ENCODE results near the gene ANKRD6. TPM values are rescaled to one million over a fixed set of nuclear protein-coding genes. Genes with fewer than 3 reads are reported as not detected.
A peak's percentile ranks its signal among the peaks of the same experiment; 100 is the strongest.

The ANKRD6 gene
- total and polyA plus RNA-seq, 2 donors (not counting 3 experiments of a cell fraction or from before 2014, with no cell fraction given): 3.4 to 9.6 TPM

DNA sequence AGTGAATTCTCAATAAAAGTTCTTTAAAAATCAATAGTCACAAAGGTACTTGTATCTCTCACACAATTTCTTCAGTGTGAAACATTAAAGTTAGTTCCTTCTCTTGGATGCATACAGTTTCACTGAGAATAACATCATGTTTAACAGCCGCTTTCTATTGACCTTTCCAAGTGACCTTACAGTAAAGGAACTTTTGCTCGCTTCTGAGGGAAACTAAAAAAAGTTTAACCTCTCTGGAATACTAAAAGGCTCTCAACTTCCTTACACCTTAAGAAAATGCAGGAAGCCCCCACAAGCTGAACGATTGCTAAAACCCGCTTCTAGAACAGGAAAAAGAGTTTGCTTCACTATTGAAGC, 22.2 kb upstream of the ANKRD6 start:
- Histone ChIP-seq H3K4me1 (ENCODE audit: control insufficient read depth, extremely low read depth, insufficient read depth, low read length) (peaks cover 8% of the 10 kb centered on the region), H3K79me2 (ENCODE audit: control insufficient read depth, insufficient read depth, low read length) (no peaks in the 10 kb centered on the region), H3K9me1 (replicated peaks; ENCODE audit: control insufficient read depth, extremely low read depth, insufficient read depth, low read length) (no peaks in the 10 kb centered on the region), H3K36me3 (ENCODE audit: control insufficient read depth in 2 of 2, extremely low read depth in 1 of 2, insufficient read depth in 2 of 2, low read length in 2 of 2) (no peaks in the 10 kb centered on the region), H3K4me3 (replicated peaks in 1 of 3; ENCODE audit: insufficient read depth in 1 of 3, low read depth in 1 of 3, low read length in 3 of 3) (peak overlapping the region in 1 of 3 experiments; percentile 26), H4K20me1 (replicated peaks; ENCODE audit: control insufficient read depth, extremely low read depth, insufficient read depth, low read length) (no peaks in the 10 kb centered on the region), H3K27me3 (ENCODE audit: control insufficient read depth in 2 of 2, insufficient read depth in 2 of 2, low read length in 2 of 2) (peaks cover 52 to 54% of the 10 kb centered on the region in 2 experiments), H2AFZ (ENCODE audit: low read depth, low read length) (no peak overlapping the region), H3K27ac (ENCODE audit: insufficient read depth, low read depth, low read length) (no peak overlapping the region), H3K4me2 (ENCODE audit: insufficient read depth, low read length) (peak overlapping the region; percentile 34), H3K9ac (replicated peaks; ENCODE audit: extremely low read depth, insufficient read depth, low read length) (no peak overlapping the region), H3K9me3 (replicated peaks; ENCODE audit: control insufficient read depth, insufficient read depth, low read length) (no peaks in the 10 kb centered on the region)
- dilution Hi-C loops (cut with MboI; ENCODE audit: extremely low pct_ligation_motif_present, low sequenced_read_pairs) (no loop called here), intact Hi-C loops (cut with micrococcal nuclease) (loop anchor here (1.0 kb wide), 1 partner anchor 38 kb away; no protein-coding TSS in a partner anchor)
- POLR2A ChIA-PET: interaction anchor here (0.6 kb wide), 1 partner anchor 90 kb away, joined by 10 read pairs; no protein-coding TSS in a partner anchor
- TF ChIP-seq JUN (IDR thresholded peaks at IDR 0.05; ENCODE audit: borderline replicate concordance, insufficient read depth, insufficient read length, low read depth) (no peak), EZH2 (IDR thresholded peaks at IDR 0.05; ENCODE audit: borderline replicate concordance, low read depth, low read length, severe bottlenecking) (no peak), MYC (IDR thresholded peaks at IDR 0.05; ENCODE audit: low read depth, low read length) (no peak), MAX (IDR thresholded peaks at IDR 0.05; ENCODE audit: insufficient read depth, insufficient read length) (no peak), GATA2 (IDR thresholded peaks at IDR 0.05; ENCODE audit: insufficient read depth, insufficient read length, low read depth, low read length) (no peak), POLR2A (IDR thresholded peaks at IDR 0.05; ENCODE audit: low read depth, low read length) (no peak), POLR2AphosphoS5 (IDR thresholded peaks at IDR 0.05; ENCODE audit: insufficient read depth, low read depth, low read length) (no peak), FOS (IDR thresholded peaks at IDR 0.05; ENCODE audit: borderline replicate concordance, insufficient read depth, low read length) (no peak)
- TF ChIP-seq, protein P1, sequence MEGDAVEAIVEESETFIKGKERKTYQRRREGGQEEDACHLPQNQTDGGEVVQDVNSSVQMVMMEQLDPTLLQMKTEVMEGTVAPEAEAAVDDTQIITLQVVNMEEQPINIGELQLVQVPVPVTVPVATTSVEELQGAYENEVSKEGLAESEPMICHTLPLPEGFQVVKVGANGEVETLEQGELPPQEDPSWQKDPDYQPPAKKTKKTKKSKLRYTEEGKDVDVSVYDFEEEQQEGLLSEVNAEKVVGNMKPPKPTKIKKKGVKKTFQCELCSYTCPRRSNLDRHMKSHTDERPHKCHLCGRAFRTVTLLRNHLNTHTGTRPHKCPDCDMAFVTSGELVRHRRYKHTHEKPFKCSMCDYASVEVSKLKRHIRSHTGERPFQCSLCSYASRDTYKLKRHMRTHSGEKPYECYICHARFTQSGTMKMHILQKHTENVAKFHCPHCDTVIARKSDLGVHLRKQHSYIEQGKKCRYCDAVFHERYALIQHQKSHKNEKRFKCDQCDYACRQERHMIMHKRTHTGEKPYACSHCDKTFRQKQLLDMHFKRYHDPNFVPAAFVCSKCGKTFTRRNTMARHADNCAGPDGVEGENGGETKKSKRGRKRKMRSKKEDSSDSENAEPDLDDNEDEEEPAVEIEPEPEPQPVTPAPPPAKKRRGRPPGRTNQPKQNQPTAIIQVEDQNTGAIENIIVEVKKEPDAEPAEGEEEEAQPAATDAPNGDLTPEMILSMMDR (IDR thresholded peaks at IDR 0.05; ENCODE audit: extremely low read depth in 1 of 2, insufficient read depth in 1 of 2, low read depth in 1 of 2, low read length in 2 of 2): no peak
- BruUV-seq (replicated peaks): no TSS peak
- CTCF ChIA-PET: interaction anchor here (0.9 to 1.7 kb wide), 2 partner anchors 22 to 39 kb away, joined by 3 to 7 read pairs; no protein-coding TSS in a partner anchor
- no peak for DNase-seq (ENCODE audit: low read depth, low spot score)
- no peak for FAIRE-seq
